ENCODE data around the gene ZMYND10.

The ZMYND10 gene

DNA sequence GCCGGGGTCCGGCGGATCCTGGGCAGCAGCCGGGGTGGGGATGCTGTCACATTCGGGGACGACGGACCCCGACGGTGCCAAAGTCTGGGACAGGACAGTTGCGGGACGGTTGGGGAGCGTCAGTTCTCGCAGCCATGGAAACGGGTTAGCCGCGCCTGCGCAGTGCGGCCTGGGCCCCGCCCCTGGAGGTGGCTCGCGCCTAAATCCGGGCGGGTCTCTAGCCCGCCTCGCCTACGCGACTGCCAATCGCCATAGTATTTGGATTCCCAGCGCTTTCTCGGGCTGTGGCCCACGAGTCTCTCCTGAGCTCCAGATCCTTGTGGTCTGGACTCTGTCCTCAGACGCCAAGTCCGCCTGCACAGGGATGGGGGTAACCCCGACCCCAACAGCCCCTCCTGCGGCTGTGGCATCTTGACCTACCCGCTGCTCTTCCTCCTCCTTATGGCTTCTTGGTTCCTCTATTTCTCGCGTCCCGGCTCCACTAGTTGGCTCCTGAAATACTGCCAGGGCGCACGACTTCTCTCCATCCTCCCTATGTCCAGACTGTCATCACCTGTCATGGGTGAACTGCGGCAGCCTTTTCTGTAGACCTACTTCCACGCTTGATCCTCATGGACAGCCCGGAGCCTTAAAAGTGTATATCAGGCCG is at the start of gene ZMYND10:
TSS of gene ZMYND10 (minus strand) at position 147 of the 649 bp plus-strand sequence. CDS start 153 bp downstream, outside the sequence.
- peak; percentile 61 for DNase-seq
- in situ Hi-C loops (cut with HindIII; ENCODE audit: low pct_ligation_motif_present, low pct_unique_long_range_greater_than_20kb, low sequenced_read_pairs), result no loop called here

DNA sequence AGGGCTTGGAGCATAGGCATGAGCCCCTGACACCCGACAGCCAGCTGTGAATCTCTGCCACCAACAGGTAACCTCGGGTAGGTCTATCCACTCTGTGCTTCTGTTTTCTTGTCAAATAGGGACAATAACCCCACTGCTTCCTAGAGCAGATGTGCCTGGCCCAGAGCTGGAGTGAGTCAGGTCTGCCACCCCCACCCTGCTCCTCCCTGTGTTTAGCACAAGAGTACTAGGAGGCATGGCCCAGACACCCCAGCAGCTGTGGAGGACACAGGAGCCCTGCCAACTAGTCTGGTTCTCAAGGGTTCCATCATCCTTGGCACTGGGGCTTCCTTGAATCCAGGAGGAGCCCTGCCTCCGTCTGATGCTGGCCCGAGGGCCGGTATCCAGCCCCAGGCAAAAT is 47.5 kb upstream of the ZMYND10 start:
- in situ Hi-C loops (cut with HindIII; ENCODE audit: low pct_ligation_motif_present, low pct_unique_long_range_greater_than_20kb, low sequenced_read_pairs), result no loop called here
- no peak for DNase-seq

DNA sequence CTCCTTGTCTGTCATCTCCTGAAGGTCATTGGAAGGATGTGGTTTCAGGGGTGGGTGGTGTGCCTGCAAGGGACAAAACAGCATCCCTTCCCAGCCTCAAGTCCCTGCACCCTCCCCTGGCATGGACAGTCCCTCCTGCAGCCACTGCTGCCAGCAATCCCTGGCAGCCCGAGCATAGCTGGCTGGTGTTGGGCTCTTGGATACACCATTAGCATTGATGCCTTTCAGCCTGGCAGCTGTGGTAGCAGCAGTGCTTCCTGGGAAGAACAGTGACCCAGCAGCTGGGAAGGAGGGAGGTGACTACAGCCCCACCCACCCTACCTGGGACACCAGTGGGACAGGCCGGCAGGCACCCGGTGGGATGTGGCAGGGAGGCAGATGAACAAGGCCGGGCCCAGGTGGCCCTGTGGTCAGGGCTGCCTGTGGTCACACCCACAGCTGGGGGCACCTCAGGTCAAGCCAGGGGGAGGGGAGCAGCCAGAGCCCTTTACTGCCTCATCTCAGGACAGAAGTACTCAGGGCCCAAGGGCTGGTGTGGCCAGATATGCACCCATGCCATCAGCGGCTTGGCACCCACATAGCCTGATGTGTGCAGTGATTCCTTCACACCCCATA is 46.7 kb upstream of the ZMYND10 start:
- in situ Hi-C loops (cut with HindIII; ENCODE audit: low pct_ligation_motif_present, low pct_unique_long_range_greater_than_20kb, low sequenced_read_pairs), result no loop called here
- DNase-seq, result no peak

DNA sequence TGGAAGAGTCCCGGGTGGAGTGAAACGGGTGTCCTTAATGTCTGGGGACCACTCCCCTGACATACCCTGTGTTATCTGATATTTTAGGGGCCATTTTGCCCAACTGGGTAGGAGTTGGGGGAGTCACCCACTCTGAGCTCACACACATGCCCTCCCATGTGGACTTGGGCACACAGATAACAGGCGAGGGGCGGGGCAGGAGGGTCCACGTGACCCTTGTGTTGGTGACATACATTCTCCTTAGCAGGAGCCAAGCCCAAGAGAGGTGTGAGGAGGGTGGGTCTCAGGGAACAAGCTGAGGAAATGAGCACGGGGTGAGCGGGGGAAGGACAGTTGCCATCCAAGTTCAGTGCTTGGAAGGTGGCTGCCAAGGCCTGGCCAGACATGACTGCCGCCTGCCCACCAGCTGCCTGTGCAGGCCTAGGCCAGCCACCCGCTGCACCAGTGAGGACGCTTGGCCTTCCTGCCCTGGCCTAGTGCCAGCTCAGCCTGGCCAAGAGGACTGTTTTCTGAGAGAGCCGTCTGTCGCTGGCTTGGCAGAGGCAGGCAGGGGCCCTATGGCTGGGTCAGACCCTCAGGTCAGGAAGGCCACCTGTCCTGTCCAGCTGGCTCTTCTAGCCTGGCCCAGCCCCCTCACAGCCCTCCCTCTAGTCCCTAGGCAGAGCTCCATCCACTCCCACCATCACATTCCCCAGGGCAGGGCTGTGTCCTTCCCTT is 45.1 kb upstream of the ZMYND10 start:
- in situ Hi-C loops (cut with HindIII; ENCODE audit: low pct_ligation_motif_present, low pct_unique_long_range_greater_than_20kb, low sequenced_read_pairs), result no loop called here
- DNase-seq, result no peak

DNA sequence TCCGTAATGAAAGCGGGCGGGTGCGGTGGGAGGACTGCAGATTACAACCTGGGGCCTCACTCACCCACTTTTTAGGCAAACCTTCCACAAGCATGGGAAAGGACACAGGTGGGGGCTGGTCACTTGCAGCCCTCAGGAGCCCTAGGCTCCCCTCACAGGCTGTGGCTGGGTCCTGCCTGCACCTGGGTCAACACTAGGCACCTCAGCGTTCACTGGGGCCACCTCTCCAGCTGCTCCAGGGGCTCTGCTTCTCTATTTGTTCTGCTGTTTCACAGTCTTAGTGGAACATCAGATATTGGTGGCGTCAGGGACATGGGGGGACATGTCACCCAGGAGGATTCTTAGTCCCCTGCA is 43.9 kb upstream of the ZMYND10 start:
- in situ Hi-C loops (cut with HindIII; ENCODE audit: low pct_ligation_motif_present, low pct_unique_long_range_greater_than_20kb, low sequenced_read_pairs), result no loop called here
- DNase-seq, result no peak

DNA sequence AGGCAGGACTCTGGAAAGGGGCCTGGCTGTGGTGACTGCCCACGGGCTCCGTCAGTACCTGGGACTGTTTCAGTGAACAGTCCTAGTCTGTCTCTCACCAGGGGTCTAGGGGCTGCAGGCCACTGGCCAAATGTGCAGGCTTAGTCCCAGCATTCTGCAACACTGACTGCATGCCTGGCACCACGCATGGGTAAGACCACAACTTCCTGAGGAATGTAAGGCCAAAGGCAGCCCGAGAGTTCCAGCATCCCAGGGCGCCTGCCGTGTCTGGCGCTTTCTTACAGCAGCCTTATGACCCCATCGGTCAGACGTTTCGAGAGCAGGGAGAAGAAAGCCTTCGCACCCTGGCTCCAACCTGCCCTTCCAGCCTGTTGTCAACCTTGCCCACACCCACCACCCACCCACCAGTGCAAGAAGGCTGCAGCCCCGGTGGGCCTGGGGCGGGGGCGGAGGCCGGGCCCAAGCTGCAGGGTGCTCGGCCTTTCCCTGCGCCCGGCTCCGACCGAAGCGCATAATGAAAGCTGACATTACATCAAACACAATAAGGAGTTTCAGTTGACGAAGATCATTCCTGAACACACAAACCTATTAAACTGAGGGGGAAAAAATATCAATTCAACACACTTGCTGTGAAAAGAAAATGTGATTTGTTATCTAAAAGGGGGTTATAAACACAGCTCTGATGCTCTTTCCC is 43.3 kb upstream of the ZMYND10 start:
- no peak for DNase-seq
- in situ Hi-C loops (cut with HindIII; ENCODE audit: low pct_ligation_motif_present, low pct_unique_long_range_greater_than_20kb, low sequenced_read_pairs), result no loop called here

DNA sequence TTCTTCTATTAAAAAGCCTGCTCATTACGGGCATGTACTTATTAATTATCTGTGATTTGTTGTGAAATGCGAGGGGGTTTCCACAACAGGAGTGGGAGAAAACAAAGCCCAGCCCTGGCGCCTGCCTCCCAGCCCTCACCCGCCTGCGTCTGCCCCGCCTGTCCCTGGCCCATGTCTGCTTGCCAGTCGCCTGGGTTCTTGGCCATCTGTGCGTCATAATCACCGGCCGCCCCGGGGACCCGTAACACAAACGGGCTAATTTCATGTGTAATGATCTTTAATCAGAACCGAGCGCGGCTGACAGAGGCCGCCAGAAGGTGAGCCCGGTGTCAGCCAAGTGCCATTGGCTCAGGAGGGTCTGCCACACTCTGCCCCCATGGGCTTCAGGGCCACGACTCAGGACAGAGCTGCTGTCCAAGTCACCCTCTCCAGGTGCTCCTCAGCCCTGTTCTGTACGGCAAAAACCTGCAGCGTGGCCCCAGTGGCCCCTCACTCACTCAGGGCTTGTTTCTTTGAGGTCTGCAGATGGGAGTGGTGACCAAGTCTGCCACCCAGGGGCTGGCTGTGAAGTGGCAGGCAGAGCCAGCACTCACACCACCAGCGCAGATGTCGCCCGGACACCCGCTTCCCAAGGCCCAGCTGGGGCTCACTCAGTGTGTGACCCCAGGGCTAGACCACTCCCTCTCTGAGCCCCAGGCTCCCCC is 42.6 kb upstream of the ZMYND10 start:
- in situ Hi-C loops (cut with HindIII; ENCODE audit: low pct_ligation_motif_present, low pct_unique_long_range_greater_than_20kb, low sequenced_read_pairs), result no loop called here
- DNase-seq, result no peak

DNA sequence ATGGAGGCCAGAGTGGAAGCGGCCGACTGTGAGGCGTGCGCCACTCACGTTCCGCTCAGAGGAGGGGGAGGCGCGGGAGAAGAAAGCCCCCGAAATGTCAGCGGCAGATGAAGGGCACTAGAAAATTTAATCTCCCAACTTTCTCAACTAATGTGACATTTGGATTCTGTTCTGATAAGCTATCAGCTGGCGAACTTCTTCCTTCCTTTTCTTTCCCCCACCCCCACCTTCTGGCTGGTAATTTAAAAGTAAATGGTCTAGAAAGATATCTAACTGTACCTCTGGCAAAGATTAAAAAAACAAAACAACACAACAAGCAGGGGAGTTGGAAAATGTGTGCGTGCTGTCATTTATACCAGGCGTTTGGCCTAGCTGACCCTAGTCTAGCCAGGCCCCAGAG is 40.2 kb upstream of the ZMYND10 start:
- DNase-seq, result no peak
- in situ Hi-C loops (cut with HindIII; ENCODE audit: low pct_ligation_motif_present, low pct_unique_long_range_greater_than_20kb, low sequenced_read_pairs), result no loop called here

DNA sequence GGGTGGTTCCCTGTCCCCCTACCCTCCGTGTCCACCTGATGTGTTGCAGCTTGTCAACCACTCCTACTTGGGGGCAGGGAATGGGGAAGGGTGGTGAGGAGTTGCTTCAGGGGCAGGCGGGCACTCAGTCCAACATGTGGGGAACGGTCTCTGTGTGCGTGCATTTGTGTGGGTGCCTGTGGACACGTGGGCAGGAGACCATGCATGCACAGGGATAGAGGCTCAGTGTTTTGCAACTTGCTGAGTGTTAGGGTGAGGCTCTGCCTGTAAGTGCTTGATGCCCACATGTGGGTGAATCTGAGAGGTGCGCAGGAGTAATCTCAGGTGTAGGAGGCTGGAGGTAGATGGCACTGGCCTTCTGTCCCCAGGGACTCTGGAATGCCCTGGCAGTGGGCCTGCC is 38.2 kb upstream of the ZMYND10 start:
- in situ Hi-C loops (cut with HindIII; ENCODE audit: low pct_ligation_motif_present, low pct_unique_long_range_greater_than_20kb, low sequenced_read_pairs), result no loop called here
- no peak for DNase-seq

DNA sequence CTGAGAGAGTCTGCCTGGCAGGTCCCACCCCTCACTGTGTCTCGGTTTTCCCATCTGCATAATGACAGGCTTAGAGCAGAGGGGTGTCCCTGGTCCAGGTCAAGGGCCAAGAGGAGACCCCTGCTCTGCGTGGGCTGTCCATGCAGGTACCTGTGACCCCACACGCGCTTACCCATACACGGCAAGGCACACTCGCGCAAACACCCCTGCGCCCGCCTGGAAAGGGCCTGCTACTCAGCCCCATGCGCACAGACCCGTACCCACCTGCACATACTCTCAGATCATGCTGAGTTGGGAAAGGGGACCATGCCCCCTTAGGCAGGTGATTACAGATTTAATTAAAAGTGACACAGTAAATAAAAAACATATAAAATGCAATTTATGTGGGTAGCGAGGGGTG is 37.2 kb upstream of the ZMYND10 start:
- DNase-seq, result no peak
- in situ Hi-C loops (cut with HindIII; ENCODE audit: low pct_ligation_motif_present, low pct_unique_long_range_greater_than_20kb, low sequenced_read_pairs), result no loop called here

DNA sequence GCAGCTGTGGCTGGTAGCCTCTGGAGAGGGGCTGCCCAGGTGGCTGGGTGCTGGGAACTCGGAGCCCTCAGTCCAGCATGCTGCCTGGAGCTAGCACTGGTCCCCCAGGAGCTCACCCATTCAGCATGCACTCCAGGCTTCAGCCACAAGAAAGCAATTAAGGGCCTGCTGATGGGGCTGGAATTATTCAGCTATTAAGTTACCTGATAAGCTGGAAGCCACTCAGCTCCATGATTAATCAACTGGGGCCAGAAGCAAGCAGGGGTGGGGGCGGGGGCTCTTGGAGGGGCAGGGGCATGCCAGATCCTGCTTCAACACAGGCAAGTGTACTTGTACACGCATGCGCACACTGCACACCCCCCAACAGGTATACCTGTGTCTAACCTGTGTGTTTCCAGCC is 35.9 kb upstream of the ZMYND10 start:
- DNase-seq, result no peak
- in situ Hi-C loops (cut with HindIII; ENCODE audit: low pct_ligation_motif_present, low pct_unique_long_range_greater_than_20kb, low sequenced_read_pairs), result no loop called here

DNA sequence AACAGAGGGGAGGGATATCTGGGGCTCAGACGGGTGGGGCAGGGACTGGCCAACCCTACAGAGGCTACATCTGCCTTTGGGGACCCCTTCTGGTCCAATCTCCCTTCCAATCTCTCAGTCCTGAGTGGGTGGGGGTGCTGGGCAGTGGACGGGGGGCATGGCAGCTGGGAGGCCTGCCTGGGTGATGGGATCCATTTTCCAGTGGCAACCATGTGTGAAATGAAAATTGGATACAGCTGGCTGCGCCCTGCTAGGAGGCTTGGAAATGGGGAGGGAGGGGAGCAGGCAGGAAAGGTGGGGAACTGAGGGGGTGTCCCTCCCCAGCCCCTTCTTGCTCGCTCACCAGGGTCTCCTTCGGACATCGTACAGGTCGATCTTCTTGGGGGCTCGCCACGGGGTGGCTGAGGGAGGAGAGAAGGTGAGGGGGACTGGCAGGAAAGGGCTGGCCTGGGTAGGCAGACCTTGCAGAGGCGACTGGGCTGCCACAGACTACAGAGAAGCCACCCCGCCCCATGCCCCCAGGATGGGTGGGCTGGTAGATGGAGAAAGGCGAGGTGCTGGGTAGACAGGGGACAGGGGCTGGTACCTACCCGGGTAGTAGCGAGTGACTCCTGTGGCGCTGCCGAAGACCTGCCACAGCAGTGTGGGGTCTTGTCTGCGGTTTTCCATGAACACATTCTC is 35.0 kb upstream of the ZMYND10 start:
- DNase-seq, result no peak
- in situ Hi-C loops (cut with HindIII; ENCODE audit: low pct_ligation_motif_present, low pct_unique_long_range_greater_than_20kb, low sequenced_read_pairs), result no loop called here

DNA sequence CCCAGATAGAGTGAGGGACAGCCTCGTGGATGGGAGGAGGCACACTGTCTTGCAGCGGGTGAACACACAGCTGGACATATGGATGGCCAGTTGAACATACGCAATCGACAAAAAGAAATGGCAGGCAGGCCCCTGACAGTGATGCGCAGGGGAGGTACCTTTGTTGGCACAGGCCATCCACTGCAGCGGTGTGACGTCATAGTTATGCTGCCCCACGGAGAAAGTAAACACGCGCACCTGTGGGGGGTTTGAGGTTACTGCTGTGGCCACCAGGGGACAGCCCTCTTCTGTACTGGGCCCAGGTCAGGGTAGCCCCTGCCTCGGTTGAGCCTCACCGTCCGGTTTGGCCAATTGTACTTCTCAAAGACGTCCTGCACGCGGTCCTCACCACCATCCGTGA is 33.2 kb upstream of the ZMYND10 start:
- in situ Hi-C loops (cut with HindIII; ENCODE audit: low pct_ligation_motif_present, low pct_unique_long_range_greater_than_20kb, low sequenced_read_pairs), result no loop called here
- DNase-seq, result no peak

DNA sequence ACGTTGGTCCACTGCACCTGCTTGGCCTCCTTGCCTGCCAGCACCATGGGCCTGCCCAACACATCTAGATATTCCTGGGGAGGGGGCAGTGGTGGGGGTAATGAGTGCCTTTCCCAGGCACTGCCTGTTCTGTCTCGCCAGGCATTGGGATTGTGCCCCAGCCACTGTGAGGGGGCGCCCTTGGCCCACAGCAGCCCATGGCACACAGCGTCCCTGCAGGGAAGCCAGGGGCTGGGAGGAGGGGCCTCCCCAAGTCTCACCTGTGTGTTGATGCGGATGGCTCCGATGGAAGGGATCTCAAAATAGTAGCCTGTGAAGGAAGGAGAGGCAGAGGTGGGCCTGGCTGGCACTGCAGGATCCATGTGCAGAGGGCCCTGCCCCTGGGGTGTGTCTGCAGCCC is 32.5 kb upstream of the ZMYND10 start:
- in situ Hi-C loops (cut with HindIII; ENCODE audit: low pct_ligation_motif_present, low pct_unique_long_range_greater_than_20kb, low sequenced_read_pairs), result no loop called here
- DNase-seq, result no peak

DNA sequence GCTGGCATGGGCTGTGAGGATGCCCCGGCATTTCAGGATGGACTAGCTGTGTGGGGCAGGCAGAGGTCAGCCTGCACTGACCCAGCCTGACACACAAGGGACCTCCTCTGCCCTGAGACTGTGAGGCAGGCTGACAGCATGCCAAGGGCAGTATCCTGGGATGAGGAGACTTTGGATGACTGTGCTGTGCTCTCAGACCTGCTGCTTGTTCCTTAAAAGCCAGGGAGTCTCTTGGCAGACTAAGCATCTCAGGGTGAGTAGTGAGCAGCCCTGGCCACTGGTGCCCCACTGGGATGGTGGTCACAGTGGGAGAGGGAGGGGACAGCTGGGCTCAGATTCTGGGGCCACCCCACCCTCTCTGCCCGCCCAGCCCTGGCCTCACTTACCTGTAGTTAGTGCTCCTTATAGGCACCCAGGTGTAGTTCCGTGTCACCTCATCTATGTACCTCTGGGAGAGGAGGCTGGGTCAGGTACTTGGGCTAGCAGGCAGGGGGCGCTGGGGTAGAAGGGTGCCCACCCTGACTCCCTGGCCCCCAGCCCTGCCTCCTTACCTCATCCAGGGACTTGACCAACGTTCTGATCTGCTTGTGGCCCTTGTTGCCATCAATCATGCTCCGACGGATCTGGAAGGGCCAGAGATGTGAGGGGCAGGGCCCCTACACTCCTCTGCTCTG is 29.9 kb upstream of the ZMYND10 start:
- DNase-seq, result no peak
- in situ Hi-C loops (cut with HindIII; ENCODE audit: low pct_ligation_motif_present, low pct_unique_long_range_greater_than_20kb, low sequenced_read_pairs), result no loop called here

DNA sequence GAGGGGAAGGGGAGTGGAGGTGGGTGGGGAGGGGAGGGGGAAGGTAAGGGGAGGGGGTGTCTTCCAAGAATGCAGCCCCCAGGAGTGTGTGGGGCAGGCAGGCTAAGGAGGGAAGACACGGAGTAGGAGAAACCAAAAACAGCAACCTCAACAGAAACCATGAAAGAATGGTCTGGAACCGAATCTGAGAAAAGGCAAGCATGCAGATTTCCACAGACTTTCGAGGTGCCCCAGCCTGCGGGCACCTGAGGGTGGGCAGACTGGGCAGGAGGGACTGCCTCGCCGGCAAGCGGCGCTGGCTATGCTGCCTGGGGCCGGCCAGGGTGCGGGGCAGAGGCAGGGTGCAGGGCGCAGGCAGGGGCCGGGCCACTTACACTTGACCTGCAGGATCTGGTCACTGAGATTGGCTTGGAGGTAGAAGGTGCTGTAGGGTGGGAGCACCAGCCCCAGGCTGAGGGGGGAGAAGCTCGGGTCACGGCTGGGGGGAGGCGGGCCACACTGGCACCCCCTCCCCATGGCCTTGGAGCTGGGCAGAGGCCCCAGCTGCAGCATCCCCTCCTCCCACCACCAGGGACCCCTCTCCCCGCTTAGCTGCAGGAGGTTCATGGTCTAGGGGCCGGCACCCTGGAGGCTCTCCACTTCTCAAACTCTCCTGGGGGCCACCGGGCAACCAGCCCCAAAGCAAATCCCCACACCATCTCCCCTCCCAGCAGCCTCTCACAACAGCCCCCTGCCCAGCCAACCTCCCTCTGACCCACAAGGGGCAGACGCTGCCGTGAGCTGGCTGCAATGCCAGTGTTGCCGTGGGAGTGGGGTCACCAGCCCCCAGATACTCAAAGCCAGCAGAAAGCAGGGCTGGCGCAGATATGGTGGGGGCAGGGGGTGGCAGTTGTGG is 29.1 kb upstream of the ZMYND10 start:
- in situ Hi-C loops (cut with HindIII; ENCODE audit: low pct_ligation_motif_present, low pct_unique_long_range_greater_than_20kb, low sequenced_read_pairs), result no loop called here

More for the DNA sequence above, 29.1 kb upstream of the ZMYND10 start:
- DNase-seq, result no peak
